ENCODE data around the gene VSNL1. TPM values are rescaled to one million over a fixed set of nuclear protein-coding genes. Genes with fewer than 3 reads are reported as not detected.
A peak's percentile ranks its signal among the peaks of the same experiment; 100 is the strongest.

VSNL1 gene
- total RNA-seq, 1 donor, result 0.36 TPM

DNA sequence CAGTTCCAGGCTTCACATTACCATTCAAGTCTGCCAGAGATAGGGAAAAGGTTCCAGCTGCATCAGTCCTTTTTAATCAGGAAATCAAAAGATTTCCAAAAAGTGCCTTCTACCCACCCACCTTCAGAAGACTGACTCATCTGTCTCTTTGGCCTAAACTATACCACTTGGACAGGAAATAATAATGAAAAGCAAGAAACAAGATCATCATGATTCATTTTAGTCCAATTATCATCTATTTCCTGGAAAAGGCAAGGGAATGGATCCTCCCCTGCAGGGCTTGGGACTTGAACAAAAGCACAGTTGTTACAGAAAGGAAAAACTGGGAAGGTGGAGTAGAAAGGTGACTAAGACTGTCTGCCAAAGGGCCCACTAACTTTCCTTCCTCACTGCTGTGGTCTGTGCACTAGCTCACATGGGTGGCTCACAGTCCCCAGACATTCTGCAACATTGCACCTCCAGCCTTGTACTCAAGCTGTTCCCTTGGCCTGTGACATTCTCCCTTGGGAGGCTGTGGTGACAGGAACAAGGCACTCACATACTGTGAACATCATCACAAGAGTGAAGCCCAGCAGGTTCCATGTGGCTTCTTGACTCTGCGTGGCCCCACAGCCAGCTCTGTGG, 75.3 kb downstream of the VSNL1 start:
- no peaks in the 10 kb centered on the region for H3K79me2 ChIP-seq (ENCODE audit: insufficient read depth, low read length)
- DNase-seq (ENCODE audit: insufficient read length, low spot score, missing footprints), result peak; percentile 86
- H3K27ac ChIP-seq (ENCODE audit: low read depth, low read length), result peak overlapping the region; percentile 43
- H3K36me3 ChIP-seq (ENCODE audit: insufficient read depth, low read length), result no peaks in the 10 kb centered on the region
- H4K20me1 ChIP-seq (ENCODE audit: insufficient read depth, low read length), result no peaks in the 10 kb centered on the region
- no peak overlapping the region for H3K4me3 ChIP-seq (ENCODE audit: insufficient read depth, low read length)
- H3K4me1 ChIP-seq (ENCODE audit: insufficient read depth, low read length), result peaks cover 23% of the 10 kb centered on the region
- peak overlapping the region; percentile 21 for H3K4me2 ChIP-seq (ENCODE audit: insufficient read depth, low read length)
- TF ChIP-seq, protein P1, sequence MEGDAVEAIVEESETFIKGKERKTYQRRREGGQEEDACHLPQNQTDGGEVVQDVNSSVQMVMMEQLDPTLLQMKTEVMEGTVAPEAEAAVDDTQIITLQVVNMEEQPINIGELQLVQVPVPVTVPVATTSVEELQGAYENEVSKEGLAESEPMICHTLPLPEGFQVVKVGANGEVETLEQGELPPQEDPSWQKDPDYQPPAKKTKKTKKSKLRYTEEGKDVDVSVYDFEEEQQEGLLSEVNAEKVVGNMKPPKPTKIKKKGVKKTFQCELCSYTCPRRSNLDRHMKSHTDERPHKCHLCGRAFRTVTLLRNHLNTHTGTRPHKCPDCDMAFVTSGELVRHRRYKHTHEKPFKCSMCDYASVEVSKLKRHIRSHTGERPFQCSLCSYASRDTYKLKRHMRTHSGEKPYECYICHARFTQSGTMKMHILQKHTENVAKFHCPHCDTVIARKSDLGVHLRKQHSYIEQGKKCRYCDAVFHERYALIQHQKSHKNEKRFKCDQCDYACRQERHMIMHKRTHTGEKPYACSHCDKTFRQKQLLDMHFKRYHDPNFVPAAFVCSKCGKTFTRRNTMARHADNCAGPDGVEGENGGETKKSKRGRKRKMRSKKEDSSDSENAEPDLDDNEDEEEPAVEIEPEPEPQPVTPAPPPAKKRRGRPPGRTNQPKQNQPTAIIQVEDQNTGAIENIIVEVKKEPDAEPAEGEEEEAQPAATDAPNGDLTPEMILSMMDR (IDR thresholded peaks at IDR 0.05; ENCODE audit: extremely low read depth, low read depth, low read length), result no peak
- H2AFZ ChIP-seq (ENCODE audit: low read length), result peak overlapping the region; percentile 48
- H3K9me3 ChIP-seq (ENCODE audit: low read depth, low read length), result no peaks in the 10 kb centered on the region
- no peaks in the 10 kb centered on the region for H3K27me3 ChIP-seq (ENCODE audit: insufficient read depth, low read length)

DNA sequence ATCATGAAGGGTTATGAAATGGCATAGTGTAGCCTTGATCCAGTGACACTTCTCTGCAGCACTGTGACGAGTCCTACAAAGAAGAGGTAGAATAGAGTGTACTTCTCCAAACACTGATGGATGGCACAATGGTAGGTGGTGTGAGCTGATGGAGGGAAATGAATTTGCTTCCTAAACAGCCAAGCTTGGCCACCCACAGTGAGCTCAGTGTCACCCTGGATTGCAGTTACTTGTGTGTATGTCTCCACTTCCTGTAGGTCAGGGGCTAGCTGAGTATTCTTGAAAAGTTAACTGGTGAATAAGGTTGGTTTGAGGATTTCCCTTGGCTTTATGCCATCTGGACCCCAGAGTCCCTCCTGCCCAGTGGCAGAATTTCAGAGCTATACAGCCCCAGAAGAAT, 75.9 kb downstream of the VSNL1 start:
- TF ChIP-seq, protein P1 (IDR thresholded peaks at IDR 0.05; ENCODE audit: extremely low read depth, low read depth, low read length), result no peak
- H3K4me3 ChIP-seq (ENCODE audit: insufficient read depth, low read length), result no peak overlapping the region
- peaks cover 27% of the 10 kb centered on the region for H3K4me1 ChIP-seq (ENCODE audit: insufficient read depth, low read length)
- no peak overlapping the region for H2AFZ ChIP-seq (ENCODE audit: low read length)
- H3K79me2 ChIP-seq (ENCODE audit: insufficient read depth, low read length), result no peaks in the 10 kb centered on the region
- peak overlapping the region; percentile 43 for H3K27ac ChIP-seq (ENCODE audit: low read depth, low read length)
- H3K36me3 ChIP-seq (ENCODE audit: insufficient read depth, low read length), result no peaks in the 10 kb centered on the region
- H4K20me1 ChIP-seq (ENCODE audit: insufficient read depth, low read length), result no peaks in the 10 kb centered on the region
- H3K27me3 ChIP-seq (ENCODE audit: insufficient read depth, low read length), result no peaks in the 10 kb centered on the region
- H3K4me2 ChIP-seq (ENCODE audit: insufficient read depth, low read length), result no peak overlapping the region
- DNase-seq (ENCODE audit: insufficient read length, low spot score, missing footprints), result no peak
- no peaks in the 10 kb centered on the region for H3K9me3 ChIP-seq (ENCODE audit: low read depth, low read length)

DNA sequence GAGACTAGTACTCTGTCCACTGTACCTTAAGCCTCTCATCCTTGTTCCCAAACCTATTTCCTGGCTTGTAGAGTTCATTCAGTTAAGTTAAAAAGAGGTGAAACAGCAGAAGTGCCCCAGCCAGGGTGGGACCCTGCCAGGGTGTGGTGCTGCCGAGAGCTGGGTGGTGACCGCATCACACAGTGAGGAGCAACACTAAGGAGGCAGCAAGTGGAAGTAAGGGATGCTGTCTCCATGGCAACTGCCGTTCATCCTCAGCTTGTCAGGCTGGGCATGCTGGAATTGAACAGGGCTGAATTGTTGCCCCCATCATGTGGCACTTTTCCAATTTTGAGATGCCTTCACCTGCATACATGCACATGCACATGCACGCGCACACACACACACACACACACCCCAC, 77.0 kb downstream of the VSNL1 start:
- peaks cover 36% of the 10 kb centered on the region for H3K4me1 ChIP-seq (ENCODE audit: insufficient read depth, low read length)
- TF ChIP-seq, protein P1 (IDR thresholded peaks at IDR 0.05; ENCODE audit: extremely low read depth, low read depth, low read length), result no peak
- no peak overlapping the region for H3K4me3 ChIP-seq (ENCODE audit: insufficient read depth, low read length)
- H3K4me2 ChIP-seq (ENCODE audit: insufficient read depth, low read length), result no peak overlapping the region
- H3K9me3 ChIP-seq (ENCODE audit: low read depth, low read length), result no peaks in the 10 kb centered on the region
- H3K27ac ChIP-seq (ENCODE audit: low read depth, low read length), result no peak overlapping the region
- no peaks in the 10 kb centered on the region for H3K79me2 ChIP-seq (ENCODE audit: insufficient read depth, low read length)
- no peaks in the 10 kb centered on the region for H3K36me3 ChIP-seq (ENCODE audit: insufficient read depth, low read length)
- H3K27me3 ChIP-seq (ENCODE audit: insufficient read depth, low read length), result no peaks in the 10 kb centered on the region
- H4K20me1 ChIP-seq (ENCODE audit: insufficient read depth, low read length), result no peaks in the 10 kb centered on the region
- DNase-seq (ENCODE audit: insufficient read length, low spot score, missing footprints), result no peak
- no peak overlapping the region for H2AFZ ChIP-seq (ENCODE audit: low read length)

DNA sequence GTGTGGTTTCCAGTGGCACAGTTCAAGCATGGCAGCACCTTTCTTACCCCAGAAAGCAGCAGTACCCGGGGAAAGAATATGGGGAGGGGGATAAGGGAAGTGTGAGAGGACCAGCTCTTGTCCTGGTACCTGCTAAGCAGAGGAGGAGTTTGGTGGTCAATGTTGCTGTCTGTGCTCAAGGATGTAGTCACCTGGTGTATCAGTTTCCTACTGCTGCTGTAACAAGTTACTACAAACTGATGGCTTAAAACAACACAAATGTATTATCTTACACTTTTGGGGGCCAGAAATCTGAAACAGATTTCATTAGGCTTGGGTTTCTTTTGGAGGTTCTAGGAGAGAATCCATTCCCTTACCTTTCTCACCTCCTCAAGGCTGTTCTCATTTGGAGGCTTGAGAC, 77.5 kb downstream of the VSNL1 start:
- Histone ChIP-seq H3K4me2 (ENCODE audit: insufficient read depth, low read length) (no peak overlapping the region), H3K79me2 (ENCODE audit: insufficient read depth, low read length) (no peaks in the 10 kb centered on the region), H3K27ac (ENCODE audit: low read depth, low read length) (no peak overlapping the region), H3K27me3 (ENCODE audit: insufficient read depth, low read length) (no peaks in the 10 kb centered on the region), H3K36me3 (ENCODE audit: insufficient read depth, low read length) (no peaks in the 10 kb centered on the region), H3K4me3 (ENCODE audit: insufficient read depth, low read length) (no peak overlapping the region), H3K4me1 (ENCODE audit: insufficient read depth, low read length) (peaks cover 39% of the 10 kb centered on the region), H2AFZ (ENCODE audit: low read length) (no peak overlapping the region), H4K20me1 (ENCODE audit: insufficient read depth, low read length) (no peaks in the 10 kb centered on the region), H3K9me3 (ENCODE audit: low read depth, low read length) (no peaks in the 10 kb centered on the region)
- TF ChIP-seq, protein P1 (IDR thresholded peaks at IDR 0.05; ENCODE audit: extremely low read depth, low read depth, low read length), result no peak
- DNase-seq (ENCODE audit: insufficient read length, low spot score, missing footprints), result no peak

Data from osteoblast (primary cell).